K562 (cell line): ENCODE results near the gene SLC32A1. TPM values are rescaled to one million over a fixed set of nuclear protein-coding genes. Genes with fewer than 3 reads are reported as not detected.

Experiments
- EP400 ChIP-seq: fragments of 450-650 bp; IDR thresholded peaks from 2 replicates; pipeline ENCODE4 v1.6.1; 2017; ENCODE audit warnings: antibody characterized with exemption, mild to moderate bottlenecking, moderate library complexity
- HMGN3 ChIP-seq: IDR thresholded peaks from 2 replicates; pipeline ENCODE4 v1.6.1; 2011; ENCODE audit warnings: borderline replicate concordance, low read depth, mild to moderate bottlenecking, mixed read lengths, low read length; ENCODE audit not compliant: insufficient read length; ENCODE audit errors: extremely low read depth
- L3MBTL2 ChIP-seq: fragments of 450-650 bp; IDR thresholded peaks from 2 replicates; pipeline ENCODE4 v1.6.1; 2016; ENCODE audit warnings: mild to moderate bottlenecking, moderate library complexity
- RAD21 ChIP-seq, 2 experiments: fragments of 250-450 bp in 1 of 2; fragments of 450-650 bp in 1 of 2; sonication (Bioruptor Pico) in 1 of 2; formaldehyde crosslinking in 1 of 2; IDR thresholded peaks in 1 of 2; conservative IDR thresholded peaks in 1 of 2; 2 replicates each; pipeline versions ENCODE4 v1.4.0 to v1.8.0; 2020 to 2022; ENCODE audit warnings: mild to moderate bottlenecking in 2 of 2, moderate library complexity in 1 of 2
- RBM14 ChIP-seq: fragments of 200-400 bp; formaldehyde crosslinking; IDR thresholded peaks from 2 replicates; pipeline ENCODE4 v1.6.1; 2018; ENCODE audit warnings: low read depth, mild to moderate bottlenecking, low read length, moderate library complexity, borderline replicate concordance; ENCODE audit not compliant: insufficient read depth
- SMC3 ChIP-seq: conservative IDR thresholded peaks from 2 replicates; pipeline ENCODE4 v1.6.1; 2011; ENCODE audit warnings: low read depth, low read length, improper control_type of control experiment; ENCODE audit not compliant: insufficient read depth
- ZBTB7A ChIP-seq: IDR thresholded peaks from 2 replicates; pipeline ENCODE4 v1.6.1; 2011; ENCODE audit warnings: low read depth, mild to moderate bottlenecking, low read length, moderate library complexity, borderline replicate concordance; ENCODE audit not compliant: control insufficient read depth
- ZFX ChIP-seq: sonication (generic); formaldehyde crosslinking; IDR thresholded peaks from 2 replicates; pipeline ENCODE4 v1.8.0; 2022; ENCODE audit warnings: mild to moderate bottlenecking, missing genetic modification reagents, moderate library complexity
- polyA plus RNA-seq, 8 experiments: library from polyadenylated mRNA; depleted of rRNA in 4 of 8; stranded (reverse) in 5 of 8; unstranded in 3 of 8; fragments of >200 nt; fragmentation: Nextera tagmentation in 2 of 8; fragmentation: Illumina TruSeq in 1 of 8; extraction: Ambion mirVana in 2 of 8; extraction: Trizol in 1 of 8; gene quantifications; 2 replicates each; pipeline versions ENCODE4 v1.2.1 to v1.2.3, GENCODE V29; 2011 to 2014; ENCODE audit warnings: inconsistent platforms in 1 of 8, missing spikeins in 1 of 8
- total RNA-seq, 7 experiments: library from RNA; depleted of rRNA in 6 of 7; stranded (reverse); fragments of >200 nt in 6 of 7; fragmentation: Illumina TruSeq in 2 of 7; extraction: Trizol in 2 of 7; gene quantifications; 2 replicates each; pipeline versions ENCODE4 v1.2.1 to v1.2.3, GENCODE V29; 2011 to 2021; ENCODE audit warnings: low replicate concordance in 1 of 7
- TF ChIP-seq, protein P1 (sequence below): sonication (generic); formaldehyde crosslinking; IDR thresholded peaks from 2 replicates; pipeline ENCODE4 v1.8.1; 2023; ENCODE audit warnings: mild to moderate bottlenecking, missing genetic modification reagents
- TF ChIP-seq, protein P2 (sequence below): fragments of 250-450 bp; sonication (Bioruptor Pico); IDR thresholded peaks from 2 replicates; pipeline ENCODE4 v1.8.0; 2022; ENCODE audit warnings: moderate library complexity, mild to moderate bottlenecking, inconsistent platforms
- TF ChIP-seq, protein P3 (sequence below), 3 experiments: IDR thresholded peaks in 2 of 3; conservative IDR thresholded peaks in 1 of 3; 2 replicates each; pipeline ENCODE4 v1.5.1; 2011 to 2012; ENCODE audit warnings: low read length in 3 of 3, mild to moderate bottlenecking in 3 of 3, control low read depth in 2 of 3, improper control_type of control experiment in 1 of 3, inconsistent platforms in 1 of 3, low read depth in 1 of 3, mixed read lengths in 1 of 3, moderate library complexity in 1 of 3; ENCODE audit not compliant: insufficient read depth in 2 of 3

Gene SLC32A1
- total and polyA plus RNA-seq, 9 of the 15 experiments (the other 6 are each of a cell fraction or from before 2014, with no cell fraction given): not detected

DNA sequence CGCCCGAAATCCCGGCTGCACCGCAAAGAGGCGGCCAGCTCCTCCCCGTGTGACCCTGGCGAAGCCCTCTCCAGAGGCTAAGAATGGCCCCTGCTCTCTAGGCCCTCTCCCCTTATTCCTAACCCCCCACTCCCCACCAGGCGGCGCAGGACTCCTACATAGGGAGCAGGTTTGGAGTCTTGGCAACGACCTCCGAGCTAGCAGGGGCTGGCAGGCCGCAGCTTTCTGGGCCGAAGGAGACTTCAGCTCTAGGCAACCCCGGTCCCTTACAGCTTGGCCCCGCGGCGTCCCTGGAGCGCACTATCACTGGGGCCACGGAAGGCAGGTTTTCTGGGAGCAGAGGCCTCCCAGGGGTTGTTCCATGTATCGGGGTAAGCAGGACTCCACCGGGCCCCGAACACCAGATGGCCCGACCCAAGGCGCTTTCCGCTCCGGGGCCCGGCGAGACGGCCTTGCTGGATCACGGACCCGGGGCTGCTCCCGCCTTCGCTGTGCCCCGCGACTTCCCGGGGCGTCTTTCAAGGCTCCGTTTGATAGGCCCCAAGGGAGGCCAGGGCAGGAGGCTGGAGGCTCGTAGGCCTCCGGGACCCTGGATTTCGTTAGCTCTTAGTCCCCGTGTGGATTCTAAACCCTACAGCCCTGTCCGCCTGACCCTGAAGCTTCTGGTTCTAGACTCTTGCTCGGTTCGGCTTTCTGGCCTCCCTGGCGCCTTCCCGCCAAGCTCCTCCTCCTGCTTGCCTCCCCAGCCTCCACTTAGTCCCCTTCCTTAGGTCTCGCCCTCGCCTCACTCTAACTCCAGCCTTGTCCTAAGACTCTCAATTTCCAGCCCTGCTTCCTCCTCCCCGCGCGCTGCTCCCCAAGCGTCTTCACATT is 1.9 kb downstream of the SLC32A1 start (continued):
- TF ChIP-seq RBM14 (no peak), EP400 (no peak), ZFX (CRISPR knock-in tag) (no peak; the same call in 1 of the 2 replicates), SMC3 (peak; percentile 58; the same call in 1 of the 2 replicates), HMGN3 (no peak), ZBTB7A (0 out of 2 replicates have a peak, but pooled peaks have one; percentile 20), L3MBTL2 (no peak), RAD21 (CRISPR knock-in tag; conservative IDR thresholded peaks at IDR 0.05 in 1 of 2, IDR thresholded peaks at IDR 0.05 in 1 of 2) (peak; percentile 31 to 72; a peak in 2 of 4 replicates)
- TF ChIP-seq, protein P1, sequence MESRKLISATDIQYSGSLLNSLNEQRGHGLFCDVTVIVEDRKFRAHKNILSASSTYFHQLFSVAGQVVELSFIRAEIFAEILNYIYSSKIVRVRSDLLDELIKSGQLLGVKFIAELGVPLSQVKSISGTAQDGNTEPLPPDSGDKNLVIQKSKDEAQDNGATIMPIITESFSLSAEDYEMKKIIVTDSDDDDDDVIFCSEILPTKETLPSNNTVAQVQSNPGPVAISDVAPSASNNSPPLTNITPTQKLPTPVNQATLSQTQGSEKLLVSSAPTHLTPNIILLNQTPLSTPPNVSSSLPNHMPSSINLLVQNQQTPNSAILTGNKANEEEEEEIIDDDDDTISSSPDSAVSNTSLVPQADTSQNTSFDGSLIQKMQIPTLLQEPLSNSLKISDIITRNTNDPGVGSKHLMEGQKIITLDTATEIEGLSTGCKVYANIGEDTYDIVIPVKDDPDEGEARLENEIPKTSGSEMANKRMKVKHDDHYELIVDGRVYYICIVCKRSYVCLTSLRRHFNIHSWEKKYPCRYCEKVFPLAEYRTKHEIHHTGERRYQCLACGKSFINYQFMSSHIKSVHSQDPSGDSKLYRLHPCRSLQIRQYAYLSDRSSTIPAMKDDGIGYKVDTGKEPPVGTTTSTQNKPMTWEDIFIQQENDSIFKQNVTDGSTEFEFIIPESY: peak; percentile 49; the same call in 1 of the 2 replicates
- TF ChIP-seq, protein P2, sequence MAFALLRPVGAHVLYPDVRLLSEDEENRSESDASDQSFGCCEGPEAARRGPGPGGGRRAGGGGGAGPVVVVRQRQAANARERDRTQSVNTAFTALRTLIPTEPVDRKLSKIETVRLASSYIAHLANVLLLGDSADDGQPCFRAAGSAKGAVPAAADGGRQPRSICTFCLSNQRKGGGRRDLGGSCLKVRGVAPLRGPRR (CRISPR knock-in tag): no peak
- TF ChIP-seq, protein P3, sequence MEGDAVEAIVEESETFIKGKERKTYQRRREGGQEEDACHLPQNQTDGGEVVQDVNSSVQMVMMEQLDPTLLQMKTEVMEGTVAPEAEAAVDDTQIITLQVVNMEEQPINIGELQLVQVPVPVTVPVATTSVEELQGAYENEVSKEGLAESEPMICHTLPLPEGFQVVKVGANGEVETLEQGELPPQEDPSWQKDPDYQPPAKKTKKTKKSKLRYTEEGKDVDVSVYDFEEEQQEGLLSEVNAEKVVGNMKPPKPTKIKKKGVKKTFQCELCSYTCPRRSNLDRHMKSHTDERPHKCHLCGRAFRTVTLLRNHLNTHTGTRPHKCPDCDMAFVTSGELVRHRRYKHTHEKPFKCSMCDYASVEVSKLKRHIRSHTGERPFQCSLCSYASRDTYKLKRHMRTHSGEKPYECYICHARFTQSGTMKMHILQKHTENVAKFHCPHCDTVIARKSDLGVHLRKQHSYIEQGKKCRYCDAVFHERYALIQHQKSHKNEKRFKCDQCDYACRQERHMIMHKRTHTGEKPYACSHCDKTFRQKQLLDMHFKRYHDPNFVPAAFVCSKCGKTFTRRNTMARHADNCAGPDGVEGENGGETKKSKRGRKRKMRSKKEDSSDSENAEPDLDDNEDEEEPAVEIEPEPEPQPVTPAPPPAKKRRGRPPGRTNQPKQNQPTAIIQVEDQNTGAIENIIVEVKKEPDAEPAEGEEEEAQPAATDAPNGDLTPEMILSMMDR (IDR thresholded peaks at IDR 0.05 in 2 of 3, conservative IDR thresholded peaks at IDR 0.05 in 1 of 3; ENCODE audit: insufficient read depth in 2 of 3, low read depth in 1 of 3, low read length in 3 of 3): peak; percentile 63 to 78 (median 77)
